K562 (cell line): ENCODE data around the gene ENTREP3. TPM values are rescaled to one million over a fixed set of nuclear protein-coding genes. Genes with fewer than 3 reads are reported as not detected.
A peak's percentile ranks its signal among the peaks of the same experiment; 100 is the strongest.

Experiments
- EHMT2 ChIP-seq: fragments of 450-650 bp; IDR thresholded peaks from 2 replicates; pipeline ENCODE4 v1.6.1; 2018; ENCODE audit warnings: antibody characterized with exemption
- KAT2B ChIP-seq: IDR thresholded peaks from one replicate; pipeline ENCODE4 v1.6.1; 2012; ENCODE audit warnings: low read depth, mild to moderate bottlenecking, control low read depth, inconsistent platforms, low read length, moderate library complexity
- NONO ChIP-seq, 2 experiments: fragments of 200-400 bp in 1 of 2; fragments of 450-650 bp in 1 of 2; formaldehyde crosslinking in 1 of 2; IDR thresholded peaks; 2 replicates each; pipeline ENCODE4 v1.6.1; 2017; ENCODE audit warnings: low read depth in 2 of 2, mild to moderate bottlenecking in 2 of 2, moderate library complexity in 2 of 2, low read length in 1 of 2
- NR4A1 ChIP-seq, 2 experiments: fragments of 250-450 bp in 1 of 2; fragments of 450-650 bp in 1 of 2; sonication (Bioruptor Pico) in 1 of 2; IDR thresholded peaks; 2 replicates each; pipeline versions ENCODE4 v1.4.0 to v1.6.1; 2016 to 2020; ENCODE audit warnings: mild to moderate bottlenecking in 2 of 2, missing compliant biosample characterization in 1 of 2, missing genetic modification characterization in 1 of 2, moderate library complexity in 1 of 2
- SREBF1 ChIP-seq: fragments of 150-350 bp; IDR thresholded peaks from 2 replicates; pipeline ENCODE4 v1.6.1; 2014; ENCODE audit warnings: antibody characterized with exemption, low read depth, low read length, borderline replicate concordance
- ZNF274 ChIP-seq: IDR thresholded peaks from 2 replicates; pipeline ENCODE4 v1.6.1; 2011; ENCODE audit warnings: low read depth, mild to moderate bottlenecking, low read length, moderate library complexity, borderline replicate concordance
- polyA plus RNA-seq, 8 experiments: library from polyadenylated mRNA; depleted of rRNA in 4 of 8; stranded (reverse) in 5 of 8; unstranded in 3 of 8; fragments of >200 nt; fragmentation: Nextera tagmentation in 2 of 8; fragmentation: Illumina TruSeq in 1 of 8; extraction: Ambion mirVana in 2 of 8; extraction: Trizol in 1 of 8; gene quantifications; 2 replicates each; pipeline versions ENCODE4 v1.2.1 to v1.2.3, GENCODE V29; 2011 to 2014; ENCODE audit warnings: inconsistent platforms in 1 of 8, missing spikeins in 1 of 8
- total RNA-seq, 7 experiments: library from RNA; depleted of rRNA in 6 of 7; stranded (reverse); fragments of >200 nt in 6 of 7; fragmentation: Illumina TruSeq in 2 of 7; extraction: Trizol in 2 of 7; gene quantifications; 2 replicates each; pipeline versions ENCODE4 v1.2.1 to v1.2.3, GENCODE V29; 2011 to 2021; ENCODE audit warnings: low replicate concordance in 1 of 7
- TF ChIP-seq, protein P1 (sequence below): fragments of 450-650 bp; conservative IDR thresholded peaks from 2 replicates; pipeline ENCODE4 v1.6.1; 2016; ENCODE audit warnings: missing genetic modification characterization, low read depth, mild to moderate bottlenecking, missing compliant biosample characterization, moderate library complexity
- TF ChIP-seq, protein P2 (sequence below): IDR thresholded peaks from 2 replicates; pipeline ENCODE4 v1.6.1; 2016; ENCODE audit warnings: missing genetic modification characterization, missing compliant biosample characterization

ENTREP3 gene
- total and polyA plus RNA-seq, 9 of the 15 experiments (the other 6 are each of a cell fraction or from before 2014, with no cell fraction given): 1.9 to 41.8 (median 5.9) TPM

DNA sequence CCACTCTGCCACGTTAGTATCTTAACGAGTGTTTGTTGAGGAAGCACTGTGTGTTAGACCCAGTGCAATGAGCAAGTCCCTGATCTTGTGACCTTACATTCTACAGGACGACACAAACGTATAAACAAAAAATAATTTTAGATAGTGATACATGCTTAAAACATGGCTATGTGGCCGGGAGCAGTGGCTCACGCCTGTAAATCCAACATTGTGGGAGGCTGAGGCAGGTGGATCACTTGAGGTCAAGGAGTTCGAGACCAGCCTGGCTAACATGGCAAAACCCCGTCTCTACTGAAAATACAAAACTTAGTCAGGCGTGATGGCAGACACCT lies 27.2 kb downstream of the ENTREP3 start (continued):
- TF ChIP-seq ZNF274 (no peak), EHMT2 (no peak), KAT2B (no peak), SREBF1 (no peak), NR4A1 (CRISPR knock-in tag; IDR thresholded peaks at IDR 0.05) (no peak), NR4A1 (tag; IDR thresholded peaks at IDR 0.05) (peak; percentile 51; the same call in 1 of the 2 replicates), NONO (IDR thresholded peaks at IDR 0.05; ENCODE audit: low read depth in 2 of 2, low read length in 1 of 2) (no peak)
- TF ChIP-seq, protein P1, sequence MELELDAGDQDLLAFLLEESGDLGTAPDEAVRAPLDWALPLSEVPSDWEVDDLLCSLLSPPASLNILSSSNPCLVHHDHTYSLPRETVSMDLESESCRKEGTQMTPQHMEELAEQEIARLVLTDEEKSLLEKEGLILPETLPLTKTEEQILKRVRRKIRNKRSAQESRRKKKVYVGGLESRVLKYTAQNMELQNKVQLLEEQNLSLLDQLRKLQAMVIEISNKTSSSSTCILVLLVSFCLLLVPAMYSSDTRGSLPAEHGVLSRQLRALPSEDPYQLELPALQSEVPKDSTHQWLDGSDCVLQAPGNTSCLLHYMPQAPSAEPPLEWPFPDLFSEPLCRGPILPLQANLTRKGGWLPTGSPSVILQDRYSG (tag): 0 out of 2 replicates have a peak, but pooled peaks have one; percentile 73
- TF ChIP-seq, protein P2, sequence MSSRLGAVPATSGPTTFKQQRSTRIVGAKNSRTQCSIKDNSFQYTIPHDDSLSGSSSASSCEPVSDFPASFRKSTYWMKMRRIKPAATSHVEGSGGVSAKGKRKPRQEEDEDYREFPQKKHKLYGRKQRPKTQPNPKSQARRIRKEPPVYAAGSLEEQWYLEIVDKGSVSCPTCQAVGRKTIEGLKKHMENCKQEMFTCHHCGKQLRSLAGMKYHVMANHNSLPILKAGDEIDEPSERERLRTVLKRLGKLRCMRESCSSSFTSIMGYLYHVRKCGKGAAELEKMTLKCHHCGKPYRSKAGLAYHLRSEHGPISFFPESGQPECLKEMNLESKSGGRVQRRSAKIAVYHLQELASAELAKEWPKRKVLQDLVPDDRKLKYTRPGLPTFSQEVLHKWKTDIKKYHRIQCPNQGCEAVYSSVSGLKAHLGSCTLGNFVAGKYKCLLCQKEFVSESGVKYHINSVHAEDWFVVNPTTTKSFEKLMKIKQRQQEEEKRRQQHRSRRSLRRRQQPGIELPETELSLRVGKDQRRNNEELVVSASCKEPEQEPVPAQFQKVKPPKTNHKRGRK (tag): no peak
